G401.6 (cell line): Measurements from ENCODE around the gene SMIM34.
A peak's percentile ranks its signal among the peaks of the same experiment; 100 is the strongest.
"Not testable (repeated sequence)": the region's sequence is repeated elsewhere in the genome, so short reads cannot be mapped to it uniquely, and the experiment has no call there.

Experiments used
- FAIRE-seq: peaks from 2 replicates; lab custom pipeline; 2012; peaks lifted over from hg19 to GRCh38; lab: Jason Lieb, UNC

The SMIM34 gene, protein sequence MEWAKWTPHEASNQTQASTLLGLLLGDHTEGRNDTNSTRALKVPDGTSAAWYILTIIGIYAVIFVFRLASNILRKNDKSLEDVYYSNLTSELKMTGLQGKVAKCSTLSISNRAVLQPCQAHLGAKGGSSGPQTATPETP

DNA sequence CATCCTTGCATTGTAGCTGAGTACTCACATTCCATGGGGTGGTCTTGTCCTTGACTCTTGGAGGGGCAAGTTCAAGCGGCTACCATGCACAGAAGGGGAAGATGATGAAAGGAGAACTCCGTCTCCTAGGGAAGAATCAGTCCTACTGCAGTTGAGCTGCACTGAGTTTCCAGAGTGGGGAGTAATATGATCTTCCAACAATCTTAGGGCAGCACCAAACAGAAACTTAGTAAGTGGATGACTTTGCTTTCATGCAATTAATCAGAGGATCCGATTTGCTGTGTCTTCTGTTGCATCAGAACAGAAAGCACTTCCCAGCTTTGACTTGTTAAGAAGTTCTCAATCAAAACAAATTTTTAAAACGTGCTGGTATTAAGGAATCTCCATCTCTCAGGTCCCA is at the start of gene SMIM34:
TSS of gene SMIM34 (minus strand) at position 147 of the 400 bp plus-strand sequence. CDS start at position 35, 112 bp downstream.
- not testable (repeated sequence) for FAIRE-seq

GRCh38 chr21:34467333-34467732 is 43.6 kb upstream of the SMIM34 start:
- FAIRE-seq = not testable (repeated sequence)

- FAIRE-seq = not testable (repeated sequence)
These were observed 35.7 kb upstream of the SMIM34 start for GRCh38 chr21:34459426-34459825.

GRCh38 chr21:34458266-34458665 is 34.5 kb upstream of the SMIM34 start:
- FAIRE-seq = not testable (repeated sequence)

DNA sequence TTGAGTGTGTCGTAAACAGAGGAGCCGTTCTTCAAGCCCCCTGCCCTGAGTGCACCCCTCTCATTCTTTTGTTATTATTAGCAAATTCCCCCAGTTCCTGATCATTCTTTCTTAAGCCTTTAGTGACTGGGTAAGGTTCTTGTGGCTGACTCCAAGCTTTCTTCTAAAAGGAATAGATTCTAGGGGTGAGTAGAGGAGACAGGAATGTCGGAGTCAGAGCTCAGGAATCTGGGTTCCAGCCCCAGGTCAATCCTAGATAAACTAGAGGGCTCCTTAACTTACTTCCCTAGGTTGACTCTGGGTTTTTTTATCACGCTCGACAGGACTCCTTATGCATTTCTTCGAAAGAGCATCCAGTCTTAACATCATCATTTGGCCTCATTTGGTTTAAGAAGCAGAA is 32.4 kb upstream of the SMIM34 start:
- FAIRE-seq = not testable (repeated sequence)

GRCh38 chr21:34455628-34456027 is 31.9 kb upstream of the SMIM34 start:
- not testable (repeated sequence) for FAIRE-seq

DNA sequence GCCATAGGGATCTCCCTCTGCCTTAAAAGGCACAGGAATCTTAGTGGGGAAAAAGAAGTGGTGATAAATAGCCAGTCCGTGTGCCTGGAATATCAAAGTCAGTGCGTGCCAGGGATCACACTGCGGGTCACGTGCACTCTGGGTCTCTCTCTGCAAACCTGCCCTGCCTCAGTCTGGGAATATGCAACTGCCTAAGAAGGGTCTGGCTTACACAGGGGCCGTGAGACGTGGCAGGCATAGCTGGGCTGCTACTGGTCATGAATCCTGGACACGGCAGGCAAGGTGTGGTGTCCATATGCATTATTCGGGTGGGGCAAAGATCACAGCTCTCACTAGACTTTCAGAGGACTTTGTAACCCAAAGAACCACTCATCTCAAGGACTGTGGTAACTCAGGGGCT is 23.3 kb upstream of the SMIM34 start:
- FAIRE-seq = not testable (repeated sequence)

DNA sequence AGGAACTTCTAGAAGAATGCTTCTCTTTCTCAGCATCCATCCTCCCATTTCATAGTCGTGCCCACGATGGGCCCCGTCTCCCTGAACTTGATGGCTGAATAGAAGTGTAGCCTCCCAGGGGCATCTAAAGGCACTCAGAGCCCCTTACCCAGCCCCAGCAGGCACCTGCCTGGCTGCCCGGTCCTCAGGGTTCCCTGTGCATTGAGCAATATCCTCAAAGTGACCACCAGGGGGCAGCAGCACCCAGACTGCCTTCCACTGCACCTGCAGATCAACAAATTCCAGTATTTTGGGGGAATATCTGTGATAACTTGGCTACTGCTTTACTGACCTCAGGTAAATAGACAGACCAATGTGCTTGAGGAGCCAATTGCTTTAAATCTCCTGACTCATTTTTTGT is 19.7 kb upstream of the SMIM34 start:
- not testable (repeated sequence) for FAIRE-seq

DNA sequence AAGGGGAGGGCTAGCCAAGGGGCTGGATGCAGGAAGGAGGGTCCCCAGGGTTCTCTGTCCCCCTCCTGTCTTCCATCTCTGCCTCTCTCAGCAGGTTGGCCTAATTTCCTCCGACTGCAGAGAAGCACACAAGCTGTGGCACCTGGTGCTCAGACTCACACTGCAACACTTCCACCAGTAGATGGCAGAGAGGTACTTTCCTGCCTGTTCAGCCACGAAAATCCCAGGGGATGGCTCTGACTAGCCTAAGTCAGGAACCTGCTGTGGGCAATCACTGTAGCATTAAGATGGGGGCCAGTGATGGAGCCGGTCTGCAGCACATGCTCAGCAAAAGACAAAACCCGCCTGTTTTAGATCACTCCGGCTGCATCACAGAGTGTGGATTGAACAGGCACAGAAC is 6.0 kb upstream of the SMIM34 start:
- not testable (repeated sequence) for FAIRE-seq

GRCh38 chr21:34428441-34428840 is 4.7 kb upstream of the SMIM34 start:
- FAIRE-seq = not testable (repeated sequence)

GRCh38 chr21:34427339-34427738 is 3.6 kb upstream of the SMIM34 start:
- not testable (repeated sequence) for FAIRE-seq

- not testable (repeated sequence) for FAIRE-seq
These were observed 6.2 kb downstream of the SMIM34 start for GRCh38 chr21:34417448-34418077.

DNA sequence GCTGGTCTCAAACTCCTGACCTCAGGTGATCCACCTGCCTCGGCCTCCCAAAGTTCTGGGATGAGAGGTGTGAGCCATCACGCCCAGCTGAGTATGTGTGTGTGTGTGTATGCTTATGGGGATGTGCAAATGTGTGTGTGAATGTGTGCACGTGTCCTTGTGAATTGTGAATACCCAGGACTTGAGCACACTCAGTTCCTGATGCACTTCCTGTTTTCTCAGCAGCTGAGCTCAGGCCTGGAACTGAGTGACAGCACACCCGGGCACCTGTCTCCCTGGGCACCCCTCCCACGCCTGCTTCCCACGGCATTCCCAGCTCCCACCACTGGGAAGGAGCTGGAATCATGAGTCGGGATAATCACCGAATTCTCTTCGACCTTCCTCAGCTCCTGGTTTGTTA is 16.5 kb downstream of the SMIM34 start:
- not testable (repeated sequence) for FAIRE-seq

DNA sequence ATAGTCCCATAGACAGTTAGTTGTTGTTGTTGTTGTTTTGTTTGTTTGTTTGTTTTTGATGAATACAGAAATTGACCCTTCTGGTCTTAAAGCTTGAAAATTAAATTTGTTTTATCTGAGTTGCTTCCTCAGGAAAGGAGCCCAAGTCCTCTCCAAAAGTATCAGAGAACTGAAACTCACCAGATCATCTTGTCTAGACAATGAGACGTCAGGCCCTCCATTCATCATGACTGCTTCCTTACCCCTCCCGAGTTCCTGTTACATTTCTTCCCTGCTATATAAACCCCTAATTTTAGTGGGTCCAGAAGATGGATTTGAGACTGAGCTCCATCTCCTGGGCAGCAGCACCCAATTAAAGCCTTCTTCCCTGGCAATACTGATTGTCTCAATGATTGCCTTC is 17.1 kb downstream of the SMIM34 start:
- not testable (repeated sequence) for FAIRE-seq

- not testable (repeated sequence) for FAIRE-seq
These were observed 17.6 kb downstream of the SMIM34 start for GRCh38 chr21:34406102-34406501.

- not testable (repeated sequence) for FAIRE-seq
These were observed 18.1 kb downstream of the SMIM34 start for GRCh38 chr21:34405686-34406085.

GRCh38 chr21:34404742-34405141 is 19.0 kb downstream of the SMIM34 start:
- not testable (repeated sequence) for FAIRE-seq

DNA sequence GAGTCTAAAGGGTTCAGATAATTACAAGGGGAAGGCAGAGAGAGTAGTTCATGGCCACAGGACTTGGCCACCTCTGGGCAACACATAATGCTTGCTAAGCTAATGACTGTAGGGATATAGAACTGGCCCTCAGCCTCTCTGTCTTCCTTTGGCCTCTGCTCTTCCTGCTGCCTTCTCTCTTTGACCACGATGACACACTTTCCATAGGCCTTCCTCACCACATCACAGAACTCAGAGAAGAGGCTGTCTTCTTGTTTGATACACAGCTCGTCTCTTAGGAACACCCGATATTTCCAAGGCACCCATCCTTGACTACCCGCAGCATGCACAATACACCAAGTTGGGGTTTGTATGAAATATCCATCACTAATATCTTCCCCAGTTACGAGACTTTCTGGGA is 23.2 kb downstream of the SMIM34 start:
- not testable (repeated sequence) for FAIRE-seq

GRCh38 chr21:34383724-34384415 is 39.9 kb downstream of the SMIM34 start:
- peak; percentile 71 for FAIRE-seq

DNA sequence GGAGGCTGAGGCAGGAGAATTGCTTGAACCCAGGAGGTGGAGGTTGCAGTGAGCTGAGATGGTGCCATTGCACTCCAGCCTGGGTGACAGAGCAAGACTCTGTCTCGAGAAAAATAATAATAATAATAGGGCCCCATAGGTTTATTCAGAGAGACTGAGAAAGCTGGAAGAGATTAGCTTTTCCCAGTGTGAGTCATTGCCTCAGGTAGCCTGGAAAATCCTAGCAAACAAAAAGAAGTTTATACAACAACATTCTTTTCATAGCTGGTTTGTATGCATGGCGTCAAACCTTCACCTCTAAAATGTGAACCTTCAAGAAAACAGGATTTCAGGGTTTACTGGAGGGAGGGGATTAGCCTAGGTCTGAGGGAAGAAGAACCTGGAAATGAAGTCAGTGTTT is 40.6 kb downstream of the SMIM34 start:
- peak; percentile 92 for FAIRE-seq

DNA sequence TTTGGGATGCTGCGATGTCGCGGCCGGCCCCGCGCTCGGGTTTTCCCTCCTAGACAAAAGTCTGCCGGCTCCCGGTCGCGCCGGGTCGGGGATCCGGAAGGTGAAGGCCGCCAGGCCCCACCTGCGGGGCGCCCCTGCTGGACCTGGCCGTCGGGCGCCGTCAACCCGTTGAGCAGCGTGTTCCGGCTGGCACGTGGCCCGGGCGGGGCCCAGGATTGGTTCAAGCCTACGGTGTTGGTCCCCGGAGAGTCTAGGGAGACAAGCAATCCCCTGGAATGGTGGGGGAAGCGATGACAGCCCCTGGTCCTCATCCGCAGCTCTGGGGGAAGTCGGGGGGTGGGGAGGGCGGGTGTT is 48.2 kb downstream of the SMIM34 start:
- FAIRE-seq = not testable (repeated sequence)

DNA sequence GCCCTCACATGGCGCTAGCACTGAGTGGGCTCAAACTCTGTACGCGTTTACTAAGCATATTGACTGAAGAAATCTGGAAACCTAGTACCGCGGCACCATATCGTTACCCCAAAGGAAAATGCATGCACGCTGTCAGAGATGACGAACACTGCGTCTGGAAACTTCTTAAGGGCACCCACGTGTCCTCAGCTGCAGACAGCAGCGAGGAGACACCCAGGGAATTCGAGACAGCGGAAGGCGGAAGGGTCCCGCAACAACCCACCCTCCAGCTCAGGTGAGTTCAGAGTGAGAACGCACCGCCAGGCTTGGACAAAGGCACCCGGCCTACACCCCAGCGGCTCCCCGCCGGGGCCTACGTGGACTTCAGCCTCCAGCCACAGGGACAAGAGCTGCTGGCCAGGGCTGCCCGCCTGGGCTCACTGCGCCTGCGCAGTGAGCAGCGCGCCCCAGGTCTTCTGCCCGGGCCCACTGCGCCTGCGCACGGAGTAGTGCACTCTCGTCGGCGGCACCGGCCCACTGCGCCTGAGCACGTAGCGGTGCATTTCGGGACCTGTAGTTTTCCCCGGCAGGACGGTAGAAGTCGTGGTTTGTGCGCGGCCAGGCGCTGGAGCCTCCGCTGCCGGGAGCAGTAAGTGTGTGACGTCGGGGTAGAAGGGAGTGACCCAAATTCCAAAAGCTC is 48.7 kb downstream of the SMIM34 start, which contains the start of gene SMIM11:
TSS of gene SMIM11 (plus strand) at position 568 of the 679 bp plus-strand sequence. CDS start 3,998 bp downstream, outside the sequence.
- FAIRE-seq = peak; percentile 48

DNA sequence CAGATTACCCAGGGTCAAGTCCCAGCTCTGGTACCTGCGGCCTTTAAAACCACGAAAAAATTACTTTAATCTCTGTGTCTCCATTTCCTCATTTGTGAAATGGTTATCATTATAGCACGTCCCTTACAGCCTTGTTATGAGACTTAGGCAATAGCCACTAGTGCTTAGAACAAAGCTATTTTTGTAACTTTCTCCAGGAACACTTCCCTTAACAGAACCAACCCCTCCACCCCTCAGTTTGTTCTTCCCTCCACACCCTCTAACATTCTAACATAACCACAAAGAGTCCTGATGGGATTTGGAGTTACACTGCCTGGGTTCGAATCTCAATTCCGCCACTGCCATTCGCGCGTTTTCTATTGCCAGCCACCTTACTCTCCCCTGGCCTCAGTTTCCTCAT is 49.3 kb downstream of the SMIM34 start:
- FAIRE-seq = not testable (repeated sequence)
